GM18517 (cell line): ENCODE measurements around the gene BLOC1S3.

Source experiments
- ATAC-seq: cut with Tn5 transposase; IDR thresholded peaks from one replicate; pipeline ENCODE4 v1.9.1; 2021; ENCODE audit warnings: mild to moderate bottlenecking, moderate library complexity; ENCODE audit not compliant: unreplicated experiment

The BLOC1S3 gene

DNA sequence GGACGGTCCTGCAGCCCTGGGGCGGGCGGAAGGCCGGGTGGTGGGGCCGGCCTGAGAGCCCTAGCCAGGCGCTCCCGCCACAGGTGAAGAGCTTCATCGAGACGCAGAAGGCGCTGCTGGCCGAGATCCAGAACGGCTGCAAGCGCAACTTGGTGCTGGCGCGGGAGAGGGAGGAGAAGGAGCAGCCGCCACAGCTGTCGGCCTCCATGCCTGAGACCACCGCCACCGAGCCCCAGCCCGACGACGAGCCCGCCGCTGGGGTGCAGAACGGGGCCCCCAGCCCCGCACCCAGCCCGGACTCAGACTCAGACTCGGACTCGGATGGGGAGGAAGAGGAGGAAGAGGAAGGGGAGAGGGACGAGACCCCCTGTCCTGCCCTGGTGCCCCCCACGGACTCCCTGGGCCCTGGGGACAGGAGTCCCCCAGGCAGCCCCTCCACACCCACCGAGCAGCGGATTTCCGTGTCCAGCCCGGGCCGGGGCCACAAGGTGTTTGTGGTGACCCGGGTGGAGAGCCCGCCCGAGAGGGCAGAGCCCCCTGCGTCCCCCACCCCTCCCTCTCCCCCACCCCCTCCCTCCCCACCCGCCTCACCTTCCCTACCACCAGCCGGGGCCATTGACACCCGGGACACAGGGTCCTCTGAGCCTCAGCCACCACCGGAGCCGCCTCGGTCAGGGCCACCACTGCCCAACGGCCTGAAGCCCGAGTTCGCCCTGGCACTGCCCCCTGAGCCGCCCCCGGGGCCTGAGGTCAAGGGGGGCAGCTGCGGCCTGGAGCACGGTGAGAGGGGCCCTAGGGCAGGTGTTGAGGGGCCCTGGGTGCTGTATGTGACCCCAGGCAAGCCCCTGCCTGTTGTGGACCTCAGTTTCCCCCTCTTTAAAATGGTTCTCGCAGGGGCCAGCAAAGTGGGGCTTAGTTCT, 33.1 kb upstream of the BLOC1S3 start:
- ATAC-seq, result no peak

DNA sequence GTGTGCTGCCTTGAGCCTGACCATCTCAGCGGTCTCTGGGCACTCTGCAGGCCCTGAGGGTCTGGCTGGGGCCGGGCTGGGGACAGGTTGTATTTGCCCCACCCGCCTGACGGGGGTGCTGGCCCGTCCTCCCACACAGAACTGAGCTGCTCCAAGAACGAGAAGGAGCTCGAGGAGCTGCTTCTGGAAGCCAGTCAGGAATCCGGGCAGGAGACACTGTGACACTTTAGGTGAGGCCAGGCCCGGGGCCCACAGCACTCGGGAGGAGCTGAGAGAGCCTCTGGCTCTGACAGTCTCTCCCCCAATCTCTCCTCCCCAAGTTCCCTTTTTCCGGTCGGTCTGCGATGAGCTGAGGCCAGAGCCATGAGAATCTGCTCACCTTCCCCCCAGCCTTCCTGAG, 32.3 kb upstream of the BLOC1S3 start:
- ATAC-seq, result no peak

DNA sequence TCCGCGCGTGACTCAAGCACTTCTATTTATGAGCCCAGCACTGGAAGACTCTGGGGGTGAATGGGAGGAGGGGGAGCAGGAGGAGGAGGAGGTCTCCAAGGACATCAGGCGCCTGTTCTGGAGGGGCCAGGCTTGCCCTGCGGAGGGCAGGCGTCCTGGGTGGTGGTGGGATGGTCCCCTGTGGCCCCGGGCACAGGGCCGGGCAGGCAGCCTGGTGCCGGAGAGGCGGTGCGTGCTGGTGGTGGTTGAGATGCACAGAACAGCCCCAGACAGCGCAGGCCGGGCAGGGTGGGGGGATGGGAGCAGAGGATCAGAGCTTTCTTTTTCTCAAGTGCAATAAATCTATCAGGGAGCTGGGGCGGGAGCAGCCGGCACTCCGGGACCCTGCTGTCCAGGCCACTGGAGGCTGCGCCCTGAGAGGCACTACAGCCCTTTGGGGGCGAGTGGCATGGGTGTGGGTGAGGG, 31.8 kb upstream of the BLOC1S3 start:
- no peak for ATAC-seq

DNA sequence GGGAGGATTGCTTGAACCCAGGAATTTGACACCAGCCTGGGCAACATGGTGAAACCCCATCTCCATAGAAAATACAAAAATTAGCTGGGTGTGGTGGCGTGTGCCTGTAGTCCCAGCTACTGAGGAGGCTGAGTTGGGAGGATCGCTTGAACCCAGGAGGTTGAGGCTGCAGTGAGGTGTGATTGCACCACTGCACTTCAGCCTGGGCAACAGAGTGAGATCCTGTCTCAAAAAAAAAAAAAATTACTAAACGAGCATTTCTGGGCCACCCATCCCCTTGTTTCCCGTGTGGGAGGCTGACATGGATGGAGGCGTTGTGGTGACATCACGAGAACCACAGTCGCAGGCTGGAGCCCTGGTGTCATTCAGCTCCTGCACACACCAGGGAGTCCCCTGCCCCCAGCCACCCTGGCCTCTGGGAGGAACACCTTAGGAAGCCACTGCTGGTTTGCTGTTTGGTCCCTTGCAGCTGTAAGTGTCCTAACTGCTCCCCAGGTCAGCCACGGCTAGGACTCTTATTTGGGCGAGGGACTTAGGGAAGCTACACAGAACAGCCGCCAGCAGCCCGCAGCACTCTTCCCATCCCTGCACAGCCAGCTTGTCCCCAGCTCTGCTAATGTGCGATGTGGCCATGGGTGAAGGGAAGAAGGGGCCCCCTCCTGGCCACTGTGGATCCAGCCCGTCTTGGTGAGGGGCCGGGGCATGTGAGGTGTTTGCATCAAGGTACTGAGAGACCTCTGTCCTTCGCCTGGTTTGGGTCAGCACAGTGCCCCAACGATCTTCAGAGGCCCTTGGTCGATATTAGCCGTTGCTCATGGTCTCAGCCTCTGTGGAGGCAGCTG, 30.5 kb upstream of the BLOC1S3 start:
- no peak for ATAC-seq

DNA sequence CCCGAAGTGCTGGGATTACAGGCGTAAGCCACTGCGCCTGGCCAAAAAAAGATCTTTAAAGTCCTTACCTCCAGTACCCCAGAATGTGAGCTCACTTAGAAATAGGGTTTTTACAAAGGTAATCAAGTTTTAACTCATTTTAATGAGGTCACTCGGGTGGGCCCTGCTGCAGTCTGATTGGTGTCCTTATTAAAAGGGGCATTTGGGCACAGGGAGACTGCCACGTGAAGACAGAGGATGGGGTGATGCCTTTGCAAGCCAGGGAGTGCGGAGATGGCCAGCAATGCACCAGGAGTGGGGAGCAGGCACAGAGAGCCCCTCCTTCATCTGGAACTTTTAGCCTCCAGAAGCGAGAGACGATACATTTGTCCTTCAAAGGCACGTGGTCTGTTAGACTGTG, 29.5 kb upstream of the BLOC1S3 start:
- ATAC-seq, result no peak

DNA sequence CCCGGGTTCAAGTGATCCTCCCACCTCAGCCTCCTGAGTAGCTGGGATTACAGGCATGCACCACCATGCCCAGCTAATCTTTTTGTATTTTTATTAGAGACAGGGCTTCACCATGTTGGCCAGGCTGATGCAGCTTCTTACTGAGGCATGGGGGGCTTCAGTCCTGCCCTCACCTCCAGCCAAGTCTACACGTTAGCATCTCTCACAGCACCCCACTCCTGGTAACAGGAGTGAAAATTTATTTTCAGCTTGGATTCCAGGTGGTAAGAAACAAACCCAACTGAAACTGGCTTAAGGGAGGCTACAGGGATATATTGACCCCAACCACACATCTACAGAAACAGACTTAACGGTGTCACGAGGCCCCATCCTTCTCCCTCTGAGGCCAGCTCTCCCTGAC, 28.4 kb upstream of the BLOC1S3 start:
- ATAC-seq, result no peak

DNA sequence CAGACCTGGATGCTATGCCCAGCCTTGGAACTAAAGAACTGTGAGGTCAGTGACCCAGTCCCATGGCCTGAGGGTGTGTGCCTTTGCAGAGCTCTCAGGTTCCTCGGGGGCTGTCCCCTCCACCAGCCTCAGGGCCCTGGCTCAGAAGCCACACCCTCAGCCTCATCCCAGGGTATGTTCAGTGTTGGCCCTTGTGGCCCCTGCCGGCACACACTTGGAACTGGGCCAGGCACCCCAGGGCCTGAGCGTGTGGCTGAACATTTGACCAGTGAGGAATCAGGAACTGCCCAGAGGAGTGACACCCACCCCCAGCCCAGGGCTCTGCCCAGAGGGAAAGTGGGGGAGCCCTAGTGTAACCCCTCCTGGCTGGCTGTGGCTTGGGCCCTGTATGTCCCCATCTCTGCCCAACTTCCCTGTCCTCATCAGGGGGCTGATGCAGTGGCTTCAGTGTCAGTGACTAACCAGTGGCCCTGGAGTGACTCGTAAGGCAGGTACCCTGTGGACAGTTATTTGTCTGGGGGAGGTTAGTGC, 27.8 kb upstream of the BLOC1S3 start:
- ATAC-seq, result no peak

DNA sequence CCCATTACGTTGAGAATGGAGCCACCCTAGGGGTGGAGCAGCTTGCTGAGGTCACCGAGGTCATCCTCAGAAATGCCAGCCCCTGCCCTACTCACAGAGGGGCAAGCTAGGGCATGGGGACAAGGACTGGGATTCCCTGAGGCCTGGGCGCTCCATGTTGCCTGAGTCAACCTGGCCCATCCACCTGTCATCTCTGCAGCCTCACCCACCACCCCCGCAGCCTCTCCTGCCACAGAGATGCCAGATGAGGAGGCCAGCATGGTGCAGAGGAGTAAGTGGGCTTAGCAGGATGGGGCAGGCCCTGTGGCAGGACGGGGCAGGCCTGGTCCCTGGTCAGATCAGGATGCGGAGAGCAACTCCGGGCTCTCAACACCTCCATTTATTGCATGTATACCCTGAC, 27.3 kb upstream of the BLOC1S3 start:
- ATAC-seq, result no peak

DNA sequence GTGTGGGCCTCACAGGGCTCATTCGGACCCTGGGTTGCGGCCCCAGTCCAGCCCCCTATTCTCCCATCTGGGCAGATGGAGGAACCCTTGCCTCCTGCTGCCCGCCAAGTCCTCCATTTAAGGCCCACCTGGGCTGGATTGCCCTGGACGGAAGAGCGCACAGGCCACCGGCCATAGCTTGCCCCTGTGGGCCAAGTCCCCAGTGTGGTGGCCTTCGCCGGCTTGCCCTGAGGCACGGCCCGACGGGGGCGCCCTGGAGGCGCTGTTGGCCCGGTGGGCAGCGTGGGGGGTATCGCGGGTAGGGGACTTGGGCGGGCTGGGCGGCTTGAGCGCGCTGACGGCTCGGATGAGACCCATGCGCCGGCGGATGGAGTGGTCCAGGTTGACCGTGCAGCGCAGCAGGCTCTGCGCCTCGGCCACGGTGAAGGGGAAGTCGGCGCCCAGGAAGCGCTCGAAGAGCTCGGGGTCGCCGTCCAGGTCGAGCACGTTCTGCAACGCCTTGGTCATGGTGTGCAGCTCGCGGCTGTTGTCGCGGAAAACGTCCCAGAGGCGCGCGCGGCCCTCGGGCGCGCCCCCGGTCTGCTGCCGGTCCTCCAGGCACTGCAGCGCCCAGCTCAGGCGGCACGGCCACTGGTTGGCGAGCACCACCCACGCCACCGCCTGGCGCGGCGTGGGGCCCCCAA, 26.6 kb upstream of the BLOC1S3 start:
- ATAC-seq, result no peak

DNA sequence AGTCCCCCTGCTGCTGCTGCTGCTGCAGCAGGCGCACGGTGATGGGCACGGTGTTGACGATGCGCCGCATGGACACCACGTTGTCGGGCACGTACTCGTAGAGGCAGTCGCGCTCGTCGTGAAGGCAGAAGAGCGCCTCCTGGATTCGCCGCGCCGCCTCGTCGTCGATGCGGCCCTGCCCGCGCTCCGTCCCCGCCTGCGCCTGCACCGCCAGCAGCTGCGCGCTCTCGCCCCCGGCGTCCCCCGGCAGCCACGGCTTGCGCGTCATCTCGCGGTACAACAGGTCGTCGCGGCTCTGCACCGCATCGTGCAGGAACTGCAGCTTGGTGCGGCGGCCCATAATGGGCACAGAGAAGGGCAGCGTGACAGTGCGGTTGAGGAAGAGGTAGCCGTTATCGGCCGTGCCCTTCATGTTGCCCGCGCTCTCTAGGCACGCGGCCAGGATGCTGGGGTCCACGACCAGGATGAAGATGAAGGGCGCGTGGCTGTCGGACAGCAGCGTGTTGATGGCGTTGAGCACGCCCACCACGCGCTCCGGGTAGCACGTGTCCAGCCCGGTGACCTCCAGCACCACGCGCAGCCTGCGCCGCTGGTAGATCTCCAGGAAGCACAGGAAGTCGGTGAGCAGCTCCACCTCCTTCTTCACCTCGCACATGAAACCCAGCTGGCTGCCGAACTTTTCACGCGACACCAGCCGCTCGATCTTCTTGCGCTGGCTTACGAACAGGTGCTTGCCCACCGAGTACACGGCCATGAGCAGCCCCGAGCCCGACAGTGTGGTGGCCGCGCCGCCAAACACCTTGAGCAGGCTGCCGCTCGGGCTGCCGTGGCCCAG, 25.9 kb upstream of the BLOC1S3 start:
- ATAC-seq, result no peak

DNA sequence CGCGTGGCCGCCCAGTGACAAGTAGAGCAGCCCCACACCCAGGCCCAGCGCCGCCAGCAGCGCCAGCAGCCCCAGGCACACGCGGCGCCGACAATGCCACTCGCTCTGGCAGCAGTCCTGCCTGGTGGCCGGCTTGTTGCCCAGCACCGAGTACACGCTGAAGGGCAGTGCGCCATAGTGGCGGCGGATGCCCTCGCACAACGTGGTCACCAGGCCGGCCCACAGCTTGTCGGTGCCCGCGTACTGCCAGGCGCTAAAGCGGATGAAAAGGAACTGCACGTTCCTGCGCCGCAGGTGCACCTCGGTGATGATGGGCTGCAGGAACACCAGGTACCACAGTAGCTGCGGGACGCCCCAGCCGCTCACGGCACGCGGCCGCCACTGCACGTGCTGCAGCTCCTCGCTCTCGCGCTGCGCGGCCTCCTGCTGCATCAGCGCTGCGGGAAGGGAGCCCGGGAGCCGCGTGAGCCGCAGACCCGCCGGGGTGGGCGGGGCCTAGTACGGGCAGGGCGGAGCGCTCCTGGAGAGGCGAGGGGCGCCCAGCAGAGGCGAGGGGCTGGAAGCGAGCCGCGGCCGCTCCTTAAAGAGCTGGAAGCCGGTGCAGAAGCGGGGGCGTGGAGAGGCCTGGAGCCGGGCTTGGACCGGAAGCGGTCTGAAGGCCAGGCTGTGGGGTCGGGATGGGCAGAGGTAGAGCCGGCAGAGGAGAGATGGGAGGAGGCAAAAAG, 25.1 kb upstream of the BLOC1S3 start:
- ATAC-seq, result no peak

DNA sequence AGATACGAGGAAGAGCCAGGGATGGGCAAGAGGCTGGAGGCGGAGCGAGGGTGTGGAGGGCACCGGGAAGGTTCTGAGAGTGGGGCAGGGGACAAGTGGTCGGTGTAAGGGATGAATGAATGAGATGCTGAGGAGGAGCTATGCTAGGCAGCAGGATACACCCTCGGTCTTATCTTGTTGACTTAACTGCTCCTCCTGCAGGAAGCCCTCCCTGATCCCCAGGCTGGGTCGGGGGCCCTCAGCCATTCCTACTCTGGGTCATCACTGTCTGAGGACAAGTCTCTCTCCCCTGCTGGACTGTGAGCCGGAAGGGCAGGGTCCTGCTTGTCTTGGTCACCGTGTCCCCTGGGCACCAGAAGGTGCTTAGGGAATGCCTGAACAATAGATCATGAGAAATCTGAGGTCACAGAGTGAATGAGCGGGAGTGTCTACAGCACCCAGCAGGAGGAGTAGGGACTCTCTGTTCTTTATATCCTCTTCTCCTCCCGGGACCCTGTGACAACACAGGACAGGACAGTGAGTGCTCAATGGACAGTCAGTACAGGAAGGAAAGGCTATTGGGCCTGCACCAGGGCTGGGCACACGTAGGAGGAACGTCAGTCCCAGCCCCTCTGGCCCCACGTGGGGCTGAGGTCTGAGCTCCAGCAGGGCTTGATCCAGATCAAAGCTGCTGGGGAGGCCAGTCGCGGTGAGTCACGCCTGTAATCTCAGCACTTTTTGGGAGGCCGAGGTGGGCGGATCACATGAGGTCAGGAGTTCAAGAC, 24.3 kb upstream of the BLOC1S3 start:
- no peak for ATAC-seq

DNA sequence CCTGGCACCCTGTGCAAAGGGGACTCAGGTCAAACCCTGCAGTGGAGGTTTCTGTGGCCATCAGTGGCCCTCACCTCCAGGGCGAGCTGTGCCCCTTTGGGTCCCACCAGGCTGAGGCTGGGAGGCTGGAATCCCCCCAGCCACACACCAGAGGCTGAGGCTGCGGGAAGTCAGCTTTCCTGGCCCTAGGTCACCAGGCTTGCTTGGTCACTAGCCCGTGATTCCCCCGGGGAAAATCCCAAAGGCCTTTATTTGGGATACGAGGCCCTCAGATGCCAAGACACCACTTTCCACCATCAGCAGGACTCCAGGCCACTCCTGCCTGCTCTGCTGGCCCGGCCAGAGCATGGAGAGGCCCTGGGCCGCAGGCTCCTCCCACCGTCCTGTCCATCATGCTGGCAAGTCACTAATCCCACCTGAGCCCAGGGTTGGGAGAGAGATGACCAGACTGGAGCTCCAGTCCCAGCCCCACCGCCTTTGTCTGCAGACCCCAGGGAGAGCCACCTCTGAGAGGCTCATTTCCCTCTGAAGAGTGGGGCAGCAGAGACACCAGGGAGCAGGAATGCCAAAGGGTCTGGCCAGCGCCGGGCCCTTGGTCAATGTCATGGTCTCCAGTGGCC, 22.5 kb upstream of the BLOC1S3 start:
- no peak for ATAC-seq

DNA sequence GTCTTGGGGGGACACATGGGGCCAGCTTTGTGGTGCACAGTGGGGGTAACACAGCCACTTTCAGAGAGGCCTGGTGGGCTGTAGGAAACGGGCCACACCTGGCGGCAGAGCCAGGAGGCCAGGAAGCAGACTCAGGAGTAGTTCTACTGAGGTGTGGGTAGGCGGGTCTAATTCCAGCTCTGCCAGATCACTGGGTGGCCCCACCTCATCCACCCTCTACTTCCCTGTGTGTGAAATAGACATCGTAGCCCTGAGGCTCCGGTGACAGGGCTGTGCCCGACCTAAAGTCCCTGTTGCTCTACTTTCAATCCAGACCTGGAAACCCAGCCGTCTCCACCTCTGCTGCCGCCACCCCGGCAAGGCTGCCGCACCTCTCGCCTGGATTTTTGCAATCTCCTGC, 21.8 kb upstream of the BLOC1S3 start:
- ATAC-seq, result no peak

DNA sequence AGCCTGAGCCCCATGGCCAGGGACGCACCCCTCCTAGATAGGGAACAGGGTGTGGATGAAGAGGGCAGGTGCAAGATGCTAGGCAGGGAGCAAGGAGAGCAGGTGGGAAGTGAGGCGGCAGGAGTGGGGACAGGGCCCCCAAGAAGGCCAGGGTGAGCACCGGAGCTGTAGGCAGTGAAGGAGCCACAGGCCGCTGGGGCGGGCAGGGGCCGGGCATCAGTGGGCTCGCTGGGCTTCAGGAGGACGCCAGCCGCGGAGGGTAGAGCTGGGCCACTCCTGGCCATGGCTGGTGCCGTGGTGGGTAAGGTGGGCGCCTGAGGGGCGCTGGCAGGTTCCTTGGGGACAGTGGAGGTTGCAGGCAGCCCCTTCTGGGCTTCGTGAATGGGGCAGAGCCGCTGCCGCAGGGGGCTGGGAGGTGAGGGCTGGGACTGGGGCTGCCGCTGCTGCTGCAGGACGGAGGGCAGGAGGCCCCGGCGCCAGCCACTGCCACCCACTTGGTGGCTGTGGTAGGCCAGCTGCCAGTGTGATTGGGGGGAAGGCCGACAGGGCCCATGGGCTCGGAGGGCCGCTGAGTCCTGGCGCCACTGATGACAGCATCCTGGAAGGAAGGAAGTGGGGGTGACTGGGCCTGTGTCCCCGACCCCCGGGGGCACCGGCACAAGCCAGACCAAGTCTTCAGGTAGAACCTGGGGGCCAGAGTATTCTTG, 19.9 kb upstream of the BLOC1S3 start:
- no peak for ATAC-seq

DNA sequence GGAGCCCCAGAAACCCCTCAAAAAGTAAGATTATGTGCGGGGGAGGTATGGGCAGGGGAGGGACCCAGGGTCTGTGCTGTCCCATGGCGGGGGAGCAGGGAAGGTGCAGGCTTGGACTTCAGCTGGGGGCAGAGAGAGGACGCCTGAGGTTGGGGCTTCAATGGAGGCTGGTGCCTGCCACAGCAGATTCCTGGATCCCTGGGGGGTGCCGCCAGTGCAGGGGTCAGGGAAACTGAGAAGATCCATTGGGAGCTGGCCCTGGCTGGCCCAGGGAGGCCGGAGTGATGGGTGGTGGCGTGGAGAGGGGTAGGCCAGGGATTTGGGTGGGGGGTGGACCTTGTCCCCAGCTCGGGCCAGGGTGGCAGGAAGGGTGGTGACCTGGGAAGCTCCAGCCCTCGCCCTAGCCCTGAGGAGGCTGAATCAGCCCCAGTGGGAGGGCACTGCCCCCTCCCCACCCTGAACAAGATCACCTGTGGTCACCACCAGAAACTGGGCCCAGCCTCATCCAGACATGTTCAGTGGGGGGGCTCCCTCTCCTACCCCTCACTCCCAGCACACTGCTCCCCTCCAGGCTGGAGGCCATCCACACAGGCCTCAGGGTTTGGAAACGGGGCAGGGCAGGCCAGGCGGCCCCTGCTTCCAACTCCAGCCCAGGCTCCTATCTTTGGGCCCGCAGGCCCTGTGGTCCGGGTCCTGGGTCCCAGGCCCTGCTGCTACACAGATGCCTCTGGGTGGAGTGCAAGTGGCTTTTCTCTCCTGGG, 19.2 kb upstream of the BLOC1S3 start:
- ATAC-seq, result no peak

DNA sequence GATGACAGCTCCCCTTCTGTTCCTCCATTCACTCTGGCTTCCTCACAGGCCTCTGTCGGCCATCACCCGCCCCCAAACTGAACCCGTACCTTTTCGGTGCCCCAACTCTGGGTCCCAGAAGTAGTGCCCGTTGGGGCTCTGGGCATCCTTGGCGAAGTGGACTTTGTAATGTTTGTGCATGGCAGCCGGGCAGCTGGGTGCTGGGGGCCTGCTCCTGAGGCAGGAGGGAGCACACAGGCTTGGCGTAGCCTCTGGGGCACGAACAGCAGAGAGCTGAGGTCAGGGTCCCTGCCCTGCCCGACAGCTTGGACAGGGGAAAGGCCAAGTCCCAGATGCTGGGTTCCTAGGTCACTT, 18.6 kb upstream of the BLOC1S3 start:
- ATAC-seq, result no peak
